GM21526 (cell line): Measurements from ENCODE around the gene MTA1.

Experiments
- ATAC-seq: cut with Tn5 transposase; IDR thresholded peaks from one replicate; pipeline ENCODE4 v1.9.1; 2021; ENCODE audit warnings: moderate library complexity; ENCODE audit not compliant: unreplicated experiment, low FRiP score

The MTA1 gene

GRCh38 chr14:105494606-105494929 lies 74.9 kb downstream of the MTA1 start:
- no peak for ATAC-seq

- ATAC-seq, result no peak
Observed at GRCh38 chr14:105495101-105495989, 75.7 kb downstream of the MTA1 start.

GRCh38 chr14:105495990-105496830 lies 76.6 kb downstream of the MTA1 start:
- ATAC-seq, result no peak

- no peak for ATAC-seq
Observed at GRCh38 chr14:105496831-105497591, 77.4 kb downstream of the MTA1 start.

- ATAC-seq, result no peak
Observed at GRCh38 chr14:105497671-105498429, 78.2 kb downstream of the MTA1 start.

- no peak for ATAC-seq
Observed at GRCh38 chr14:105498430-105499255, 79.0 kb downstream of the MTA1 start.

- ATAC-seq, result no peak
Observed at GRCh38 chr14:105499256-105500035, 79.8 kb downstream of the MTA1 start.

- no peak for ATAC-seq
Observed at GRCh38 chr14:105500036-105500725, 80.6 kb downstream of the MTA1 start.

- ATAC-seq, result no peak
Observed at GRCh38 chr14:105500726-105501101, 81.1 kb downstream of the MTA1 start.

GRCh38 chr14:105501504-105502291 lies 82.1 kb downstream of the MTA1 start:
- ATAC-seq, result no peak

GRCh38 chr14:105502446-105503295 lies 83.0 kb downstream of the MTA1 start:
- no peak for ATAC-seq

- ATAC-seq, result no peak
Observed at GRCh38 chr14:105503296-105503640, 83.6 kb downstream of the MTA1 start.

GRCh38 chr14:105503935-105504692 lies 84.5 kb downstream of the MTA1 start:
- ATAC-seq, result no peak

- ATAC-seq, result no peak
Observed at GRCh38 chr14:105505101-105505500, 85.5 kb downstream of the MTA1 start.

GRCh38 chr14:105507247-105507646 lies 87.6 kb downstream of the MTA1 start:
- ATAC-seq, result no peak

- ATAC-seq, result no peak
Observed at GRCh38 chr14:105508069-105508468, 88.4 kb downstream of the MTA1 start.
